GM20000 (cell line): ENCODE data around the gene SLC4A7.
"Not testable (repeated sequence)": the region's sequence is repeated elsewhere in the genome, so short reads cannot be mapped to it uniquely, and the experiment has no call there.

Experiments
- DNase-seq: peaks from one replicate; pipeline ENCODE4 v3.0.0; 2012; ENCODE audit warnings: low spot score
- TF ChIP-seq, protein P1 (sequence below): IDR thresholded peaks from 2 replicates; pipeline ENCODE4 v1.5.1; 2012; ENCODE audit warnings: mild to moderate bottlenecking, control low read depth; ENCODE audit errors: extremely low read depth, missing control alignments

SLC4A7 gene

DNA sequence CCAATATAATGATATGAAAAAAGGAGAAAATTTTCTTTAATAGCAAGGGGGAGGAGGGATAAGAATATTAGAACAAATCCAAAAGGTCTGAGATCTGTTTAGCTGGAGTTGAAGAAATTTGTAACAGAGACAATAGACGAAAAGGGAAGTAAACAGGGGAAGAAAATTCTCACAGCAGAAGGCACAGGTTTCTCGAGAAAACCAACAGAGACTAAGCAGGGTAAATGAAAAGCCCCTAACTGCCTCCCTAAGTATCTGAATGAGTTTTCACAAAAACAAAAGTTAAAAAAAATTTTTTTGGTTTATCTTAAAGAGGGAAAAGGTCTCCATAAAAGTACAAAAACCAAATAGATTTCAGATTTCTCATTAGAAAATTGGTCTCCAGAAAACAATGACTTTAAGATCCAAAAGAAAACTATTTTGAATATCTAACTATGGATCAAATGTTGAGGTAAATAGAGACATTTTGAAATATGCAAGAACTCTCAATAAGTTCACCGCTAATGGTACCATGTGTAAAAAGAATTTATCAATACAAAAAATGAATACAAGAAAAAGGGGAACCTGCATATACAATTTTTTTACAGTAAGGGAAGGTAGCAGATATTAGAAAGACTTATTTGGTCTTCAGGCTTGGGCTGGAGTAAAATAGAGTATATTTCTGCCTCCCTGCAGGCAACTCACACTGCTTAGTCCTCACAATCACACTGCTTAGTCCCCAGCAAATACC lies 91.1 kb downstream of the SLC4A7 start:
- TF ChIP-seq, protein P1, sequence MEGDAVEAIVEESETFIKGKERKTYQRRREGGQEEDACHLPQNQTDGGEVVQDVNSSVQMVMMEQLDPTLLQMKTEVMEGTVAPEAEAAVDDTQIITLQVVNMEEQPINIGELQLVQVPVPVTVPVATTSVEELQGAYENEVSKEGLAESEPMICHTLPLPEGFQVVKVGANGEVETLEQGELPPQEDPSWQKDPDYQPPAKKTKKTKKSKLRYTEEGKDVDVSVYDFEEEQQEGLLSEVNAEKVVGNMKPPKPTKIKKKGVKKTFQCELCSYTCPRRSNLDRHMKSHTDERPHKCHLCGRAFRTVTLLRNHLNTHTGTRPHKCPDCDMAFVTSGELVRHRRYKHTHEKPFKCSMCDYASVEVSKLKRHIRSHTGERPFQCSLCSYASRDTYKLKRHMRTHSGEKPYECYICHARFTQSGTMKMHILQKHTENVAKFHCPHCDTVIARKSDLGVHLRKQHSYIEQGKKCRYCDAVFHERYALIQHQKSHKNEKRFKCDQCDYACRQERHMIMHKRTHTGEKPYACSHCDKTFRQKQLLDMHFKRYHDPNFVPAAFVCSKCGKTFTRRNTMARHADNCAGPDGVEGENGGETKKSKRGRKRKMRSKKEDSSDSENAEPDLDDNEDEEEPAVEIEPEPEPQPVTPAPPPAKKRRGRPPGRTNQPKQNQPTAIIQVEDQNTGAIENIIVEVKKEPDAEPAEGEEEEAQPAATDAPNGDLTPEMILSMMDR: no peak
- DNase-seq: peak; percentile 41

DNA sequence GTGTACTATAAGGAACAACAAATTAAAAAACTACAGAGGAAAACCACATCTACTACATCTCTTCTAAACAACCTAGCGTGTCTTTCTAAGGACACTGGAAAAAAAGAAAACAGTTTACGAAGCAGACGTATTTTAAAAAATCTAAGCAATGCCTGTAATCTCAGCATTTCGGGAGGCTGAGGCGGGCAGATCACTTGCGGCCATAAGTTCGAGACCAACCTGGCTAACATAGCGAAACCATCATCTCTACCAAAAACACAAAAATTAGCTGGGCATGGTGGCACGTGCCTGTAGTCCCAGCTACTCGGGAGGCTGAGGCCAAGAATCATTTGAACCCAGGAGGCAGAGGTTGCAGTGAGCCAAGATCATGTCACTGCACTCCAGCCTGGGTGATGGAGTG lies 91.8 kb downstream of the SLC4A7 start:
- DNase-seq: not testable (repeated sequence)

DNA sequence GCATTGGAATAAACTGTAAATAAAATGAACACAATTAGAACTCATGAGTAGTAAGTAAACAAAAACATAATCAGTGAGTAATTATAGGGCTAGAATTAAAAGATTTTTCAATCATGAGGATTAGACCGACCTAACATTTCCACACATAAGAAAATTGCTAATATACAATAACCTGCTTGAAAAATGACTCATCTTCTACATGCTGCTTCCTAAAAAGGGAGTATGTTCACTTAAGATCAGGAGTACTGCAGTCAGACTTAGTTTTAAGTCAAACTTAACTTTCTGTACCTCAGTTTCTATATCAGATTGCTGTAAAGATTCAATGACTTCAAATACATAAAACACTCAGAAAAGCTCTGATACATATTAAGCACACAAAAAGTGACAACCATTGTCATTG lies 92.4 kb downstream of the SLC4A7 start:
- no peak for DNase-seq
- TF ChIP-seq, protein P1: no peak

DNA sequence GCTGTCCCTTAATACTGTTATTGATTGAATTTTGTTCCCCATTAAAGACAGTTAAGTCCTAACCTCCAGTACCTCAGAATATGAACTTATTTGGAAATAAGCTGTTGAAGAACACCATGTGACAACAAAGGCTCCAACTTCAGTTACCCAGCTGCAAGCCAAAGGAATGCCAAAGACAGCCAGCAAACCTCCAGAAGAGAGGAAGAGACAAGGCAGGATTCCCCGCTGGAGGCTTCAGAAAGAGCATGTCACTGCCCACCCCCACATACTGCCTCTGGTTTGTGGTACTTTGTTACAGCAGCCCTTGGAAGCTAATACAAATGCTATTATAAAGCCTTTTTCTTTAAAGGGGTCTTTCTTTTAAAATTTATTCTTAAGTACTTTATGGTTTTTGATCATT lies 96.6 kb downstream of the SLC4A7 start:
- DNase-seq: no peak

DNA sequence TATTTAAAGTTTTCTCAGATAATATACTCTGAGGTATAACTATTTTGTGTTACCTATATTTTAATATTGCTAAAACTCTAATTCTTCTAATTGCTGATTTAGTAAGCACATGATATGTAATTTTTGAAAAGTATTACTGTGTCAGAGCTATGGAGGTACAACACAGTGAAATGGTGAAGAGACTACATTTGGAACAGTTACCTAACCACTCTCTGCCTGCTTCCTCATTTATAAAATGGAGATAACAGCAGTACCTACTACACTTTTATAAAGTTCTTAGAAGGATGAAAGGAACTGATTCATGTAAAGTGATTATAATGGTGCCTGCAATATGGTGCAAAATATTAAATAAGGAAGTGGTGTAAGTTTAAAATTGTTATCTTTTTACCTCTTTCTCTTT lies 98.7 kb downstream of the SLC4A7 start:
- TF ChIP-seq, protein P1: no peak
- DNase-seq: no peak

More for the DNA sequence above, 96.6 kb downstream of the SLC4A7 start:
- TF ChIP-seq, protein P1: no peak

DNA sequence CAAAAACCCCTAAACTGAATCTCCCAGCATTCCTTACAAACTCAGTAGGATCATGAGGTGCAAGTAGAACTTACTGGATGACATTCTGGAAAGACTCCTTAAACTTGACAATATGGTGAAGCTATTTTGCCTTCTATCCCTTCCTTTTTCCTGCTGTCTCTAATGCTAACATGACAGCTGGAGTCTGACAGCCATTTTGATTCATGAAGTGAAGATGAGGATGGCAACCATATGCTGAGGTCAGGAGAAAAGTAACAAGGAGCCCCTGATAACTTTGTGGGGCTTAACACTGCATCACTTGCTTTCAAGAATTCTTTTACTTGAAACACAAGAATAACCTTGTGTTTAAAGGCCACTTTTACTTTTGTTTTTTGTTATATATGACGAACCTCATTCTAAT lies 100.0 kb downstream of the SLC4A7 start:
- no peak for DNase-seq
- TF ChIP-seq, protein P1: no peak

DNA sequence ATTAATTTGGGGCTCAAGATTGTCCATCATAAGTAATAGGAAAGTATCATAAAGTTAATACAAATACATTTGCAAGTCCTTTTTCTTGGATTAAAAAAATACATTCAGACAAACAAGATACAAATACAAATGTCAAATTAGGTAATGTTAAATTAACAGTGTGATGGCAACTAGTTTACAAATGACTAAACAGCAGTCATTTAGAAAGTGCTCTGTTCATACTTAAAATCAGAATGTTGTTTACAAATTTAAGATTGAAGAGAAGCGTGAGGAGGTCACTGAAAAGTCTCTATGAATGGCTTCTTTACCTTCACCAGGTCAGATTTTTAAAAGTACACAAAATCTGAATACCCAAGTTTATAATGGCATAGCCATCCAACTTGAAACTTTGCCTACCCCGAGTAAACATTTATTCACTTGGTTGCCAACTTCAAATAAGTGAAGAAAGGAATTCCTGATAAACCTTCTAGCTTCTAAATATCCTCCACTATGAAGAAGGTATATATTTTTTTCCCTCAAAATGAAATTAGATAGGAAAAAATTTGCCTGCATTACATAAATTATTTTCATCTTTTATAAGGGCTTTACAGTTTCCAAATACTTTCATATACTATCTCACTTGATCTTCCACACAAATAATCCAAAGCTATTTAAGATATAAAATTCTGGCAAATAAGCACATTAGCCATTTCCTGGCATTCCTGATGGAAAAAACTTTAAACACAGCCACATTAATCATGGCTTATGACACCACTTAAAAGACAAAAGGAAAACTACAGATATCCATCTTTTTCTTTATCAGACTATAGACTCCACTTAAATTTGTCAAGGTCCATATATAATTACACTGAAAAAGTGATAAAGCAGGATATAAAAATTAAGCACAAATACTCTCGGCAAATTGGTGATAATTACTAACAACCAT lies 103.5 kb downstream of the SLC4A7 start:
- DNase-seq: no peak
- TF ChIP-seq, protein P1: no peak
